HEK293 (cell line): ENCODE measurements around the gene DSTN.

ENCODE experiments used
- CTCF ChIA-PET: fragments of 350-600 bp; formaldehyde crosslinking; extraction: SDS; loops from one replicate; lab custom pipeline; 2021; ENCODE audit warnings: antibody characterized with exemption; lab: Yijun Ruan, JAX
- POLR2A ChIA-PET: fragments of 300-600 bp; formaldehyde crosslinking; extraction: SDS; loops from one replicate; lab custom pipeline; 2020; ENCODE audit warnings: antibody characterized with exemption, inconsistent platforms; lab: Yijun Ruan, JAX
- H3K27ac ChIP-seq: fragments of 200-500 bp; sonication (Bioruptor generic); 2 replicates; pipeline ENCODE4 v1.5.1; 2014; ENCODE audit warnings: low read depth, low read length, control low read depth, inconsistent platforms; ENCODE audit errors: extremely low read depth
- H3K36me3 ChIP-seq, 2 experiments: fragments of 200-500 bp in 1 of 2; sonication (Bioruptor generic) in 1 of 2; 1 replicate in 1 of 2; 2 replicates in 1 of 2; pipeline ENCODE4 v1.5.1; 2014 to 2017; ENCODE audit warnings: inconsistent platforms in 2 of 2, low read length in 2 of 2; ENCODE audit not compliant: control insufficient read depth in 2 of 2, insufficient read depth in 1 of 2
- H3K4me1 ChIP-seq: fragments of 200-500 bp; sonication (Bioruptor generic); 2 replicates; pipeline ENCODE4 v1.5.1; 2014; ENCODE audit warnings: mild to moderate bottlenecking, low read length, inconsistent platforms; ENCODE audit not compliant: control insufficient read depth, insufficient read depth
- H3K4me3 ChIP-seq: 2 replicates; pipeline ENCODE4 v1.5.1; 2011; ENCODE audit warnings: low read depth, mild to moderate bottlenecking, control low read depth, low read length, moderate library complexity
- H3K9me3 ChIP-seq: fragments of 200-500 bp; sonication (Bioruptor generic); 2 replicates; pipeline ENCODE4 v1.5.1; 2014; ENCODE audit warnings: low read depth, low read length, inconsistent platforms; ENCODE audit not compliant: control insufficient read depth, insufficient read depth
- CTCF ChIP-seq: fragments of 450-650 bp; formaldehyde crosslinking; IDR thresholded peaks from 2 replicates; pipeline ENCODE4 v1.5.1; 2016; ENCODE audit warnings: missing biosample characterization, missing genetic modification characterization
- IKZF3 ChIP-seq: fragments of 450-650 bp; IDR thresholded peaks from 2 replicates; pipeline ENCODE4 v1.5.0; 2018; ENCODE audit warnings: missing biosample characterization, mild to moderate bottlenecking, missing genetic modification characterization, moderate library complexity
- SP2 ChIP-seq: fragments of 450-650 bp; formaldehyde crosslinking; IDR thresholded peaks from 2 replicates; pipeline ENCODE4 v1.5.1; 2016; ENCODE audit warnings: missing biosample characterization, missing genetic modification characterization
- ZBTB6 ChIP-seq: fragments of 450-650 bp; formaldehyde crosslinking; IDR thresholded peaks from 2 replicates; pipeline ENCODE4 v1.5.1; 2017; ENCODE audit warnings: missing biosample characterization, missing genetic modification characterization
- ZNF114 ChIP-seq: fragments of 450-650 bp; formaldehyde crosslinking; IDR thresholded peaks from 2 replicates; pipeline ENCODE4 v1.5.0; 2017; ENCODE audit warnings: missing biosample characterization, missing genetic modification characterization
- ZNF214 ChIP-seq: fragments of 450-650 bp; formaldehyde crosslinking; IDR thresholded peaks from 2 replicates; pipeline ENCODE4 v1.5.1; 2017; ENCODE audit warnings: missing biosample characterization, mild to moderate bottlenecking, missing genetic modification characterization, borderline replicate concordance
- ZNF24 ChIP-seq: fragments of 450-650 bp; formaldehyde crosslinking; IDR thresholded peaks from 2 replicates; pipeline ENCODE4 v1.5.1; 2016; ENCODE audit warnings: missing biosample characterization, missing genetic modification characterization
- ZNF311 ChIP-seq: fragments of 450-650 bp; formaldehyde crosslinking; IDR thresholded peaks from 2 replicates; pipeline ENCODE4 v1.5.1; 2017; ENCODE audit warnings: missing biosample characterization, missing genetic modification characterization, borderline replicate concordance
- ZNF324 ChIP-seq: fragments of 450-650 bp; formaldehyde crosslinking; IDR thresholded peaks from 2 replicates; pipeline ENCODE4 v1.5.1; 2016; ENCODE audit warnings: missing biosample characterization, missing genetic modification characterization
- ZNF362 ChIP-seq: fragments of 450-650 bp; formaldehyde crosslinking; IDR thresholded peaks from 2 replicates; pipeline ENCODE4 v1.5.1; 2016; ENCODE audit warnings: missing biosample characterization, missing genetic modification characterization
- ZNF473 ChIP-seq: fragments of 450-650 bp; formaldehyde crosslinking; IDR thresholded peaks from 2 replicates; pipeline ENCODE4 v1.5.1; 2017; ENCODE audit warnings: missing biosample characterization, missing genetic modification characterization
- ZNF501 ChIP-seq: fragments of 450-650 bp; formaldehyde crosslinking; IDR thresholded peaks from 2 replicates; pipeline ENCODE4 v1.5.1; 2016; ENCODE audit warnings: missing biosample characterization, missing genetic modification characterization
- ZNF548 ChIP-seq: fragments of 450-650 bp; formaldehyde crosslinking; IDR thresholded peaks from 2 replicates; pipeline ENCODE4 v1.5.1; 2016; ENCODE audit warnings: missing biosample characterization, missing genetic modification characterization
- ZNF558 ChIP-seq: fragments of 450-650 bp; formaldehyde crosslinking; IDR thresholded peaks from 2 replicates; pipeline ENCODE4 v1.5.1; 2016; ENCODE audit warnings: missing biosample characterization, missing genetic modification characterization
- ZNF561 ChIP-seq: fragments of 450-650 bp; IDR thresholded peaks from 2 replicates; pipeline ENCODE4 v1.5.1; 2018; ENCODE audit warnings: missing biosample characterization, missing genetic modification characterization, borderline replicate concordance
- ZNF621 ChIP-seq: fragments of 450-650 bp; formaldehyde crosslinking; IDR thresholded peaks from 2 replicates; pipeline ENCODE4 v1.5.1; 2017; ENCODE audit warnings: missing biosample characterization, missing genetic modification characterization
- ZNF654 ChIP-seq: fragments of 450-650 bp; formaldehyde crosslinking; IDR thresholded peaks from 2 replicates; pipeline ENCODE4 v1.5.1; 2016; ENCODE audit warnings: low read depth, missing biosample characterization, missing genetic modification characterization
- ZNF837 ChIP-seq: fragments of 450-650 bp; formaldehyde crosslinking; IDR thresholded peaks from 2 replicates; pipeline ENCODE4 v1.5.1; 2016; ENCODE audit warnings: missing biosample characterization, missing genetic modification characterization
- TF ChIP-seq, protein P1 (sequence below): fragments of 450-650 bp; IDR thresholded peaks from 2 replicates; pipeline ENCODE4 v1.5.1; 2018; ENCODE audit warnings: missing biosample characterization, mild to moderate bottlenecking, missing genetic modification characterization
- TF ChIP-seq, protein P2 (sequence below): fragments of 450-650 bp; formaldehyde crosslinking; IDR thresholded peaks from 2 replicates; pipeline ENCODE4 v1.5.1; 2017; ENCODE audit warnings: missing biosample characterization, missing genetic modification characterization
- TF ChIP-seq, protein P3 (sequence below): fragments of 450-650 bp; formaldehyde crosslinking; IDR thresholded peaks from 2 replicates; pipeline ENCODE4 v1.5.1; 2016; ENCODE audit warnings: missing biosample characterization, missing genetic modification characterization
- TF ChIP-seq, protein P4 (sequence below): sonication (generic); formaldehyde crosslinking; IDR thresholded peaks from 2 replicates; pipeline ENCODE4 v1.8.1; 2022; ENCODE audit warnings: mild to moderate bottlenecking, moderate library complexity, missing genetic modification reagents

Gene DSTN

DNA sequence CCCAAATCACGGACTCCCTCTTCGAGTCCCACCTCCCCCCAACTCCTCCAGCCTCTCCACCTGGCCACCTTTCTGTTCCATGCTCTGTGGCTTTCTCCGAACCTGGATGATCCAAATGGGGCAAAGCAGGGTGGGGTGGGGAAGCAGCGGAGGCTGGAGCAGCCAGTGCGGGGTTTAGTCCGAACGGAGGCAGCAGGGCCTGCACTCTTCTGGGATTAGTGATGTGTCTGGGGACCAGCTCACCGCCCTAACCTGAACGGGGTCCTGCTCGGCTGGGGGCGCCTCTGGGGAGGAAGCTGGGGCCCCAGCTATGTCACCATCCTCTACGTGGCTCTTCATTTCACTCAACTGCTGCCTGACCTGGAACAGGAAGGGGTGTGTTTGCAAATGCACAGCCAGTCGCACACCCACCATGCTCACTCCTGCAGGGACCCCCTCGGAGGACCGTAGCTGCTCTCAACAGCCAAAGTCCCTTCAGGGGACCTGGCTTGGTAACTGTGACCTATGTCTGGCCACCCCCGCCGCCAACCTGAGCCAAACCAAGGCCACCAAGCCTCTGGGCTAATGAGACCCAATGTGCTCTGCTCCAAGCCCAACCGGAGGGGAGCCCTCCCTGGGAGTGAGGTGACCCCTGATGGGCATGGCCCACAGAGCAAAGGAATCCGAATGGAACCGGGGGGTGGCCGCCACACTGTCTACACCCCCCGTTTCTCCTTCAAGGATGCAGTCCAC, 46.8 kb downstream of the DSTN start (continued):
- TF ChIP-seq, protein P1, sequence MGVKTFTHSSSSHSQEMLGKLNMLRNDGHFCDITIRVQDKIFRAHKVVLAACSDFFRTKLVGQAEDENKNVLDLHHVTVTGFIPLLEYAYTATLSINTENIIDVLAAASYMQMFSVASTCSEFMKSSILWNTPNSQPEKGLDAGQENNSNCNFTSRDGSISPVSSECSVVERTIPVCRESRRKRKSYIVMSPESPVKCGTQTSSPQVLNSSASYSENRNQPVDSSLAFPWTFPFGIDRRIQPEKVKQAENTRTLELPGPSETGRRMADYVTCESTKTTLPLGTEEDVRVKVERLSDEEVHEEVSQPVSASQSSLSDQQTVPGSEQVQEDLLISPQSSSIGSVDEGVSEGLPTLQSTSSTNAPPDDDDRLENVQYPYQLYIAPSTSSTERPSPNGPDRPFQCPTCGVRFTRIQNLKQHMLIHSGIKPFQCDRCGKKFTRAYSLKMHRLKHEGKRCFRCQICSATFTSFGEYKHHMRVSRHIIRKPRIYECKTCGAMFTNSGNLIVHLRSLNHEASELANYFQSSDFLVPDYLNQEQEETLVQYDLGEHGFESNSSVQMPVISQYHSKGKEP (tag by site-specific recombination): no peak
- TF ChIP-seq ZNF24 (no peak), SP2 (tag by site-specific recombination) (no peak), ZNF548 (tag by site-specific recombination) (no peak)
- TF ChIP-seq, protein P2, sequence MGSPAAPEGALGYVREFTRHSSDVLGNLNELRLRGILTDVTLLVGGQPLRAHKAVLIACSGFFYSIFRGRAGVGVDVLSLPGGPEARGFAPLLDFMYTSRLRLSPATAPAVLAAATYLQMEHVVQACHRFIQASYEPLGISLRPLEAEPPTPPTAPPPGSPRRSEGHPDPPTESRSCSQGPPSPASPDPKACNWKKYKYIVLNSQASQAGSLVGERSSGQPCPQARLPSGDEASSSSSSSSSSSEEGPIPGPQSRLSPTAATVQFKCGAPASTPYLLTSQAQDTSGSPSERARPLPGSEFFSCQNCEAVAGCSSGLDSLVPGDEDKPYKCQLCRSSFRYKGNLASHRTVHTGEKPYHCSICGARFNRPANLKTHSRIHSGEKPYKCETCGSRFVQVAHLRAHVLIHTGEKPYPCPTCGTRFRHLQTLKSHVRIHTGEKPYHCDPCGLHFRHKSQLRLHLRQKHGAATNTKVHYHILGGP (tag by site-specific recombination): no peak

- Histone ChIP-seq H3K36me3 (peaks cover 0 to 72% of the 10 kb centered on the region in 2 experiments; a peak in 1 of 3 replicates), H3K4me1 (no peaks in the 10 kb centered on the region), H3K4me3 (no peak overlapping the region)
- CTCF ChIA-PET: interaction anchor here (0.5 to 3.5 kb wide), 15 partner anchors 10 to 701 kb away, joined by 3 to 18 read pairs (median 4); partner anchors contain the start of gene BFSP1
- TF ChIP-seq ZNF214 (tag by site-specific recombination): no peak
- TF ChIP-seq, protein P3, sequence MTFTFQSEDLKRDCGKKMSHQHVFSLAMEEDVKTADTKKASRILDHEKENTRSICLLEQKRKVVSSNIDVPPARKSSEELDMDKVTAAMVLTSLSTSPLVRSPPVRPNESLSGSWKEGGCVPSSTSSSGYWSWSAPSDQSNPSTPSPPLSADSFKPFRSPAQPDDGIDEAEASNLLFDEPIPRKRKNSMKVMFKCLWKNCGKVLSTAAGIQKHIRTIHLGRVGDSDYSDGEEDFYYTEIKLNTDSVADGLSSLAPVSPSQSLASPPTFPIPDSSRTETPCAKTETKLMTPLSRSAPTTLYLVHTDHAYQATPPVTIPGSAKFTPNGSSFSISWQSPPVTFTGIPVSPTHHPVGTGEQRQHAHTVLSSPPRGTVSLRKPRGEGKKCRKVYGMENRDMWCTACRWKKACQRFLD (tag by site-specific recombination): no peak
- peak; percentile 32; the same call in 1 of the 2 replicates for TF ChIP-seq ZNF654 (tag by site-specific recombination)
- TF ChIP-seq, protein P4, sequence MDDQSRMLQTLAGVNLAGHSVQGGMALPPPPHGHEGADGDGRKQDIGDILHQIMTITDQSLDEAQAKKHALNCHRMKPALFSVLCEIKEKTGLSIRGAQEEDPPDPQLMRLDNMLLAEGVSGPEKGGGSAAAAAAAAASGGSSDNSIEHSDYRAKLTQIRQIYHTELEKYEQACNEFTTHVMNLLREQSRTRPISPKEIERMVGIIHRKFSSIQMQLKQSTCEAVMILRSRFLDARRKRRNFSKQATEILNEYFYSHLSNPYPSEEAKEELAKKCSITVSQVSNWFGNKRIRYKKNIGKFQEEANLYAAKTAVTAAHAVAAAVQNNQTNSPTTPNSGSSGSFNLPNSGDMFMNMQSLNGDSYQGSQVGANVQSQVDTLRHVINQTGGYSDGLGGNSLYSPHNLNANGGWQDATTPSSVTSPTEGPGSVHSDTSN (CRISPR knock-in tag): no peak
- TF ChIP-seq ZNF621 (tag by site-specific recombination): no peak
- TF ChIP-seq ZNF558 (tag by site-specific recombination): no peak
- TF ChIP-seq ZNF837: no peak
- TF ChIP-seq ZNF324 (tag by site-specific recombination): no peak
- TF ChIP-seq ZNF362 (tag by site-specific recombination): no peak
- TF ChIP-seq ZNF561: no peak
- TF ChIP-seq ZNF114 (tag by site-specific recombination): no peak
- TF ChIP-seq CTCF: peak; percentile 54
- TF ChIP-seq IKZF3: no peak
- TF ChIP-seq ZNF311 (tag by site-specific recombination): no peak
- TF ChIP-seq ZBTB6 (tag by site-specific recombination): no peak
- no peak for TF ChIP-seq ZNF473 (tag by site-specific recombination)
- no peak for TF ChIP-seq ZNF501 (tag by site-specific recombination)
- TF ChIP-seq, all 188 proteins: peak for 2
- no peaks in the 10 kb centered on the region for H3K9me3 ChIP-seq
- H3K27ac ChIP-seq: no peak overlapping the region
- POLR2A ChIA-PET: interaction anchor here (0.7 kb wide), 1 partner anchor 65 kb away, joined by 3 read pairs; no protein-coding TSS in a partner anchor
Observed at GRCh38 chr20:17617212-17617867, 47.5 kb downstream of the DSTN start.
